Natural killer cell (primary cell): Measurements from ENCODE around the gene DMC1. TPM values are rescaled to one million over a fixed set of nuclear protein-coding genes. Genes with fewer than 3 reads are reported as not detected.
"Not testable (repeated sequence)": the region's sequence is repeated elsewhere in the genome, so short reads cannot be mapped to it uniquely, and the experiment has no call there.

ENCODE experiments used
- ATAC-seq, 3 donors: fragments of 150-1000 bp in 2 of 3; fragments of 200-7000 bp in 1 of 3; cut with Tn5 transposase; 1 replicate in 1 of 3; 2 replicates in 2 of 3; pipeline ENCODE4 v1.10.0; 2021; ENCODE audit warnings: mild to moderate bottlenecking in 2 of 3, moderate library complexity in 2 of 3
- DNase-seq, 2 donors: peaks; one replicate each; pipeline versions ENCODE4 v3.0.0 to v3.0.0-alpha.2; 2013 to 2021; ENCODE audit warnings: mixed read lengths in 1 of 2
- H3K27ac ChIP-seq: one replicate; pipeline ENCODE4 v1.5.1; 2013; ENCODE audit warnings: mild to moderate bottlenecking, low read length
- H3K27me3 ChIP-seq: one replicate; pipeline ENCODE4 v1.6.1; 2013; ENCODE audit warnings: low read length; ENCODE audit not compliant: control insufficient read depth, insufficient read depth
- H3K36me3 ChIP-seq: one replicate; pipeline ENCODE4 v1.6.1; 2013; ENCODE audit warnings: low read length; ENCODE audit not compliant: control insufficient read depth, insufficient read depth
- H3K4me1 ChIP-seq: one replicate; pipeline ENCODE4 v1.6.1; 2013; ENCODE audit warnings: low read length; ENCODE audit not compliant: control insufficient read depth, insufficient read depth
- H3K4me3 ChIP-seq: one replicate; pipeline ENCODE4 v1.5.1; 2013; ENCODE audit warnings: low read length
- H3K9me3 ChIP-seq: one replicate; pipeline ENCODE4 v1.6.1; 2013; ENCODE audit warnings: low read length; ENCODE audit not compliant: control insufficient read depth, insufficient read depth
- H3K27ac Mint-ChIP-seq, 2 donors: one replicate each; pipeline ENCODE4 v1.8.0; 2022; ENCODE audit warnings: mild to moderate bottlenecking in 2 of 2, mixed read lengths in 2 of 2, moderate library complexity in 1 of 2
- H3K27me3 Mint-ChIP-seq, 2 donors: one replicate each; pipeline ENCODE4 v1.8.0; 2022; ENCODE audit warnings: low read depth in 2 of 2, mixed read lengths in 2 of 2
- H3K36me3 Mint-ChIP-seq: one replicate; pipeline ENCODE4 v1.8.0; 2022; ENCODE audit warnings: mixed read lengths
- H3K4me1 Mint-ChIP-seq, 2 donors: one replicate each; pipeline ENCODE4 v1.8.0; 2022; ENCODE audit warnings: mixed read lengths in 2 of 2
- H3K4me3 Mint-ChIP-seq: one replicate; pipeline ENCODE4 v1.8.0; 2022; ENCODE audit warnings: mild to moderate bottlenecking, moderate library complexity, mixed read lengths
- H3K9me3 Mint-ChIP-seq, 2 donors: one replicate each; pipeline ENCODE4 v1.8.0; 2022; ENCODE audit warnings: mixed read lengths in 2 of 2
- CTCF ChIP-seq: fragments of 200-600 bp; IDR thresholded peaks from one replicate; pipeline ENCODE4 v1.8.0; 2022; ENCODE audit warnings: antibody characterized with exemption
- WGBS: methylation state at CpG from one replicate; pipeline ENCODE4 v1.1.7; 2013; ENCODE audit warnings: missing lambda C conversion rate; ENCODE audit not compliant: insufficient coverage; 5-methylcytosine and 5-hydroxymethylcytosine counted together
- intact Hi-C: fragments of 100-400 bp; cut with micrococcal nuclease; formaldehyde crosslinking; loops from one replicate; pipeline ENCODE4 v1.14.2; 2022
- total RNA-seq, 4 donors: library from RNA; stranded (reverse); fragments of 120-200 nt in 1 of 4; gene quantifications; one replicate each; pipeline versions ENCODE4 v1.2.3 to v1.2.4, GENCODE V29; 2013 to 2022

The DMC1 gene
- total RNA-seq, 3 donors from 2014 or later (not counting 1 experiment from before 2014, with no cell fraction given): 0.31 to 1.7 (median 0.63) TPM

GRCh38 chr22:38474003-38474607 is 95.9 kb downstream of the DMC1 start:
- 93% methylated on average over 7 of the region's 10 CpGs for WGBS
- Histone ChIP-seq H3K27ac (no peak overlapping the region), H3K4me1 (no peaks in the 10 kb centered on the region), H3K9me3 (no peaks in the 10 kb centered on the region), H3K27me3 (no peaks in the 10 kb centered on the region), H3K36me3 (no peaks in the 10 kb centered on the region), H3K4me3 (no peak overlapping the region)
- ATAC-seq: no peak
- no peak overlapping the region for H3K27ac Mint-ChIP-seq
- TF ChIP-seq CTCF: no peak
- peaks cover 0 to 5% of the 10 kb centered on the region in 2 donors for H3K27me3 Mint-ChIP-seq
- peaks cover 0 to 5% of the 10 kb centered on the region in 2 donors for H3K4me1 Mint-ChIP-seq
- intact Hi-C loops: no loop called here
- H3K4me3 Mint-ChIP-seq: no peak overlapping the region
- DNase-seq: no peak
- no peaks in the 10 kb centered on the region for H3K36me3 Mint-ChIP-seq
- H3K9me3 Mint-ChIP-seq: no peaks in the 10 kb centered on the region

- 95% methylated on average over 11 of the region's 11 CpGs for WGBS
Measured at GRCh38 chr22:38471237-38471636, 98.7 kb downstream of the DMC1 start.

GRCh38 chr22:38470179-38470578 is 99.8 kb downstream of the DMC1 start:
- DNase-seq, H3K4me3 ChIP-seq, H3K9me3 Mint-ChIP-seq, H3K36me3 Mint-ChIP-seq, H3K4me3 Mint-ChIP-seq, H3K27me3 ChIP-seq, H3K27ac Mint-ChIP-seq, H3K9me3 ChIP-seq, H3K36me3 ChIP-seq, ATAC-seq, H3K27ac ChIP-seq, intact Hi-C loops: not testable (repeated sequence)
- peaks cover 11% of the 10 kb centered on the region for H3K4me1 ChIP-seq
- peaks cover 0 to 19% of the 10 kb centered on the region in 2 donors for H3K27me3 Mint-ChIP-seq
- peaks cover 0 to 15% of the 10 kb centered on the region in 2 donors for H3K4me1 Mint-ChIP-seq
- 96% methylated on average over 10 of the region's 10 CpGs for WGBS

More at GRCh38 chr22:38471237-38471636, 98.7 kb downstream of the DMC1 start:
- Histone ChIP-seq H3K27me3 (peaks cover 5% of the 10 kb centered on the region), H3K27ac (no peak overlapping the region), H3K4me1 (peaks cover 11% of the 10 kb centered on the region), H3K9me3 (no peaks in the 10 kb centered on the region), H3K4me3 (no peak overlapping the region), H3K36me3 (no peaks in the 10 kb centered on the region)
- H3K27ac Mint-ChIP-seq: no peak overlapping the region
- ATAC-seq: no peak
- intact Hi-C loops: no loop called here
- no peak overlapping the region for H3K4me3 Mint-ChIP-seq
- no peak for DNase-seq
- no peaks in the 10 kb centered on the region for H3K36me3 Mint-ChIP-seq
- peaks cover 0 to 15% of the 10 kb centered on the region in 2 donors for H3K4me1 Mint-ChIP-seq
- peaks cover 0 to 19% of the 10 kb centered on the region in 2 donors for H3K27me3 Mint-ChIP-seq
- no peak for TF ChIP-seq CTCF
- no peaks in the 10 kb centered on the region for H3K9me3 Mint-ChIP-seq

GRCh38 chr22:38469306-38469781 is 100.6 kb downstream of the DMC1 start:
- WGBS: 96% methylated on average over 6 of the region's 6 CpGs
- Histone ChIP-seq H3K27me3 (peaks cover 5% of the 10 kb centered on the region), H3K36me3 (no peaks in the 10 kb centered on the region), H3K27ac (no peak overlapping the region), H3K4me1 (peaks cover 11% of the 10 kb centered on the region), H3K4me3 (no peak overlapping the region), H3K9me3 (no peaks in the 10 kb centered on the region)
- ATAC-seq: no peak
- Mint-ChIP-seq H3K9me3 (no peaks in the 10 kb centered on the region), H3K27me3 (peaks cover 0 to 19% of the 10 kb centered on the region in 2 donors), H3K36me3 (no peaks in the 10 kb centered on the region), H3K27ac (no peak overlapping the region), H3K4me3 (no peak overlapping the region), H3K4me1 (peaks cover 0 to 15% of the 10 kb centered on the region in 2 donors)
- intact Hi-C loops: no loop called here
- no peak for DNase-seq
- TF ChIP-seq CTCF: no peak

Other genes with a start within 250 kb of the DMC1 start
- gene KCNJ4, start 115.0 kb downstream of the DMC1 start, total RNA-seq: not detected
- gene KDELR3, start 102.1 kb downstream of the DMC1 start, total RNA-seq: under 1 TPM in 1 of 3 donors, not detected in 2; 0.25 TPM
- 100 to 1,000 TPM; 571 to 752 (median 578) TPM for gene DDX17, start 63.9 kb downstream of the DMC1 start, total RNA-seq
- under 1 TPM; 0.07 to 0.29 (median 0.28) TPM for gene FAM227A, start 86.2 kb upstream of the DMC1 start, total RNA-seq
- 10 to 100 TPM in 2 of 3 donors, 1 to 10 TPM in 1; 8.2 to 10.9 (median 10.8) TPM for gene CBY1, start 86.5 kb upstream of the DMC1 start, total RNA-seq
- gene TOMM22, start 111.8 kb upstream of the DMC1 start, total RNA-seq: 10 to 100 TPM; 45.9 to 50.6 (median 47.5) TPM
- gene JOSD1, start 130.8 kb upstream of the DMC1 start, total RNA-seq: 100 to 1,000 TPM; 123 to 165 (median 128) TPM
- gene GTPBP1, start 135.8 kb upstream of the DMC1 start, total RNA-seq: 100 to 1,000 TPM; 236 to 259 (median 249) TPM
- 1,000 to 10,000 TPM in 1 of 3 donors, 100 to 1,000 TPM in 2; 882 to 1,056 (median 886) TPM for gene SUN2, start 185.8 kb upstream of the DMC1 start, total RNA-seq
- gene DNAL4, start 224.0 kb upstream of the DMC1 start, total RNA-seq: 1 to 10 TPM; 5.4 to 9.8 (median 6.2) TPM